Caco-2 (cell line): ENCODE data around the gene MSTO1. TPM values are rescaled to one million over a fixed set of nuclear protein-coding genes. Genes with fewer than 3 reads are reported as not detected.
"Not testable (repeated sequence)": the region's sequence is repeated elsewhere in the genome, so short reads cannot be mapped to it uniquely, and the experiment has no call there.

ENCODE experiments used
- BruUV-seq: library from RNA; stranded (reverse); fragments of 400-500 nt; replicated peaks from 2 replicates; lab custom pipeline; 2021; lab: Mats Ljungman, UMichigan
- CTCF ChIA-PET: fragments of 300-600 bp; sonication (Branson Sonifier 250); formaldehyde crosslinking; loops from one replicate; lab custom pipeline; 2022; ENCODE audit warnings: antibody characterized with exemption; lab: Charles Lee
- POLR2A ChIA-PET: fragments of 300-600 bp; sonication (Branson Sonifier 250); formaldehyde crosslinking; loops from one replicate; lab custom pipeline; 2022; ENCODE audit warnings: antibody characterized with exemption; lab: Charles Lee
- DNase-seq, 2 experiments: peaks; one replicate each; pipeline versions ENCODE4 v3.0.0 to v3.0.0-alpha.2; 2020 to 2022
- H3K27me3 ChIP-seq: replicated peaks from 2 replicates; pipeline ENCODE4 v1.6.0; 2011; ENCODE audit warnings: low read length; ENCODE audit not compliant: control insufficient read depth, insufficient read depth
- H3K36me3 ChIP-seq: 2 replicates; pipeline ENCODE4 v1.5.1; 2011; ENCODE audit warnings: low read length; ENCODE audit not compliant: control insufficient read depth, insufficient read depth
- H3K4me1 ChIP-seq: fragments of 250-450 bp; sonication (Bioruptor Pico); 2 replicates; pipeline ENCODE4 v1.5.1; 2020; ENCODE audit warnings: mild to moderate bottlenecking
- H3K4me3 ChIP-seq: 2 replicates; pipeline ENCODE4 v1.5.1; 2011; ENCODE audit warnings: low read depth, mild to moderate bottlenecking, control low read depth, low read length
- H3K9me3 ChIP-seq: fragments of 250-450 bp; sonication (Bioruptor Pico); 2 replicates; pipeline ENCODE4 v1.5.1; 2020; ENCODE audit warnings: mild to moderate bottlenecking, moderate library complexity
- H3K27ac Mint-ChIP-seq: one replicate; pipeline ENCODE4 v1.8.0; 2022; ENCODE audit warnings: mixed read lengths; ENCODE audit not compliant: unreplicated experiment
- H3K27me3 Mint-ChIP-seq: one replicate; pipeline ENCODE4 v1.8.0; 2022; ENCODE audit warnings: mixed read lengths; ENCODE audit not compliant: insufficient read depth, unreplicated experiment
- H3K36me3 Mint-ChIP-seq: one replicate; pipeline ENCODE4 v1.8.0; 2022; ENCODE audit warnings: mild to moderate bottlenecking, mixed read lengths; ENCODE audit not compliant: insufficient read depth, unreplicated experiment
- H3K4me1 Mint-ChIP-seq: one replicate; pipeline ENCODE4 v1.8.0; 2022; ENCODE audit warnings: low read depth, mixed read lengths; ENCODE audit not compliant: unreplicated experiment
- H3K4me3 Mint-ChIP-seq: one replicate; pipeline ENCODE4 v1.8.0; 2022; ENCODE audit warnings: mild to moderate bottlenecking, moderate library complexity, mixed read lengths; ENCODE audit not compliant: unreplicated experiment
- H3K9me3 Mint-ChIP-seq: one replicate; pipeline ENCODE4 v1.8.0; 2022; ENCODE audit warnings: mixed read lengths; ENCODE audit not compliant: unreplicated experiment
- intact Hi-C: fragments of 100-400 bp; cut with micrococcal nuclease; formaldehyde crosslinking; loops from one replicate; pipeline ENCODE4 v1.10.0; 2022; ENCODE audit not compliant: unreplicated experiment
- total RNA-seq: library from RNA; stranded (reverse); gene quantifications from 2 replicates; pipeline ENCODE4 v1.2.3, GENCODE V29; 2022
- TF ChIP-seq, protein P1 (sequence below), 2 experiments: fragments of 200-600 bp in 1 of 2; IDR thresholded peaks; 1 replicate in 1 of 2; 2 replicates in 1 of 2; pipeline versions ENCODE4 v1.5.1 to v1.8.0; 2011 to 2022; ENCODE audit warnings: antibody characterized with exemption in 1 of 2, control low read depth in 1 of 2, inconsistent platforms in 1 of 2, low read depth in 1 of 2, low read length in 1 of 2, mild to moderate bottlenecking in 1 of 2, moderate library complexity in 1 of 2; ENCODE audit not compliant: insufficient read depth in 1 of 2, severe bottlenecking in 1 of 2, unreplicated experiment in 1 of 2

Gene MSTO1
- total RNA-seq, 1 experiment from 2014 or later: 65.3 TPM

DNA sequence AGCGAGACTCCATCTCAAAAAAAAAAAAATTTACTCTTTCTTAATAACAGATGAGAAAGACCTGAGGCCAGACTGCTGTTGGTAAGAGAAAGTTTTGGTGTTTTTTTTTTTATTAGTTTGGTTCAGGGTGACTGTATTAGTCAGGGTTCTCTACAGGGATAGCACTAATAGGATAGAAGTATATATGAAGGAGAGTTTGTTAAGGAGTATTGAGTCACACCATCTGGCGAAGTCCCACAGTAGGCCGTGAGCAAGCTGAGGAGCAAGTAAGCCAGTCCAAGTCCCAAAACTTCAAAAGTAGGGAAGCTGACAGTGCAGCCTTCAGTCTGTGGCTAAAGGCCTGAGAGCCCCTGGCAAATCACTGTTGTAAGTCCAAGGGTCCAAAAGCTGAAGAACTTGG is 20.7 kb upstream of the MSTO1 start:
- DNase-seq, H3K4me1 ChIP-seq, H3K4me3 ChIP-seq, H3K9me3 Mint-ChIP-seq, intact Hi-C loops, H3K27ac Mint-ChIP-seq, H3K4me3 Mint-ChIP-seq, H3K4me1 Mint-ChIP-seq, H3K36me3 ChIP-seq, H3K36me3 Mint-ChIP-seq, H3K9me3 ChIP-seq, CTCF ChIA-PET, H3K27me3 ChIP-seq, BruUV-seq, H3K27me3 Mint-ChIP-seq, POLR2A ChIA-PET: not testable (repeated sequence)

DNA sequence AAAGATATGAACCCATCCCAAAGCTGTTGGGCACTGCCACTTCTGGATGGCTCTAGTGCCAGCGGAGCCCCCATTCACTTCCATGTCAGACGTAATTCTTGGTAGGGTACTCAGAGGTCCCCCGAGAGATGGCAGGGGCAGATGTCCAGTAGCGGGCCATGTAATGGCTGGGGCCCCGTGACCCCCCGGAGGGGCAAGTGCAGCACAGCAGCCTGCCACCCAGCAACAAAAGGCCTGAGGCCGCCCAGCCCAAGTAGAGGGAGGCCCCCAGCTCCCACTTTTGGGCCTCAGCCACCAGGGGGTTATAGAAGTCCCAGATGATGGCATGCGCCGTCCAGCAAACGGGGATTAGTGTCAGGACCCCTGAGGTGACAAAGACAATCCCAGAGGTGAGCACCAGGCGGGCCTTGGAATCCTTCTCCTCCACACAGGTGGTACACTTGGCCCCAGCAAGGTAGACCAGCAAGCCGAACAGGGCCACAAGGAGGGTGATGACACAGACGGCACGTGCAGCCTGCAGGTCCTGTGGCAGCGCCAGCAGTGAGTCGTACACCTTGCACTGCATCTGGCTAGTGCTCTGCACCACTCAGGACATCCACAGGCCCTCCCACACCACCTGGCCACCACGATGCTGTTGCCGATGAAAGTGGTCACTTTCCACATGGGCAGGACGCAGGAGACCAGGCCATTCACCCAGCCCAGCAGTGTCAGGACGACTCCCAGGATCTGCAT is 19.3 kb upstream of the MSTO1 start:
- H3K27me3 Mint-ChIP-seq, H3K36me3 ChIP-seq, DNase-seq, H3K4me3 ChIP-seq, H3K4me3 Mint-ChIP-seq, H3K27ac Mint-ChIP-seq, BruUV-seq, CTCF ChIA-PET, POLR2A ChIA-PET, H3K36me3 Mint-ChIP-seq, H3K4me1 ChIP-seq, H3K27me3 ChIP-seq, H3K4me1 Mint-ChIP-seq, H3K9me3 Mint-ChIP-seq, H3K9me3 ChIP-seq: not testable (repeated sequence)
- intact Hi-C loops: loop anchor here (10.0 kb wide), 1 partner anchor 266 kb away; the partner anchor contains the start of gene RUSC1

DNA sequence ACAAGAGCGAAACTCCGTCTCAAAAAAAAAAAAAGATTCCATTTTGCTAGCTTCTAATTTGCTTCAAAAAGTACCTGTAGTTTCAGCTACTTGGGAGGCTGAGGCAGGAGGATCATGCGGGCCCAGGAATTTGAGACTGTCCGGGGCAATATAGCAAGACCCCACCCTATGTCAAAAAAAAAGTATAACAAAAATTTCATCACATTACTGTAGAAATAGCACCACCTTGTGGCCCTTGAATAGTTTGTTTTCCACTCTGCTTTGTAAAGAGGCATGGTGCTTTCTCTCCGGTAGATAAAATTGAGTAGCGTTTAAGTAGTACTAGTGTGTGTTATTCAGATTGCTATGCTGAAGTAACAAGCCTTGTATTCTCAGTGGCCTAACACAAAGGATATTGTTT is 18.2 kb upstream of the MSTO1 start:
- H3K36me3 Mint-ChIP-seq: no peaks in the 10 kb centered on the region
- H3K4me3 ChIP-seq: no peak overlapping the region
- H3K27me3 ChIP-seq: no peaks in the 10 kb centered on the region
- H3K4me3 Mint-ChIP-seq: no peak overlapping the region
- H3K4me1 Mint-ChIP-seq: no peaks in the 10 kb centered on the region
- H3K9me3 Mint-ChIP-seq: no peaks in the 10 kb centered on the region
- no TSS peak for BruUV-seq
- no peaks in the 10 kb centered on the region for H3K4me1 ChIP-seq
- POLR2A ChIA-PET: no interaction called here
- TF ChIP-seq, protein P1, sequence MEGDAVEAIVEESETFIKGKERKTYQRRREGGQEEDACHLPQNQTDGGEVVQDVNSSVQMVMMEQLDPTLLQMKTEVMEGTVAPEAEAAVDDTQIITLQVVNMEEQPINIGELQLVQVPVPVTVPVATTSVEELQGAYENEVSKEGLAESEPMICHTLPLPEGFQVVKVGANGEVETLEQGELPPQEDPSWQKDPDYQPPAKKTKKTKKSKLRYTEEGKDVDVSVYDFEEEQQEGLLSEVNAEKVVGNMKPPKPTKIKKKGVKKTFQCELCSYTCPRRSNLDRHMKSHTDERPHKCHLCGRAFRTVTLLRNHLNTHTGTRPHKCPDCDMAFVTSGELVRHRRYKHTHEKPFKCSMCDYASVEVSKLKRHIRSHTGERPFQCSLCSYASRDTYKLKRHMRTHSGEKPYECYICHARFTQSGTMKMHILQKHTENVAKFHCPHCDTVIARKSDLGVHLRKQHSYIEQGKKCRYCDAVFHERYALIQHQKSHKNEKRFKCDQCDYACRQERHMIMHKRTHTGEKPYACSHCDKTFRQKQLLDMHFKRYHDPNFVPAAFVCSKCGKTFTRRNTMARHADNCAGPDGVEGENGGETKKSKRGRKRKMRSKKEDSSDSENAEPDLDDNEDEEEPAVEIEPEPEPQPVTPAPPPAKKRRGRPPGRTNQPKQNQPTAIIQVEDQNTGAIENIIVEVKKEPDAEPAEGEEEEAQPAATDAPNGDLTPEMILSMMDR (IDR thresholded peaks at IDR 0.05; ENCODE audit: insufficient read depth in 1 of 2, low read depth in 1 of 2, low read length in 1 of 2, severe bottlenecking in 1 of 2, unreplicated experiment in 1 of 2): peak; percentile 41 to 50
- DNase-seq: peak in 1 of 2 experiments; percentile 45
- intact Hi-C loops: loop anchor here (2.0 to 10.0 kb wide), 2 partner anchors 267 to 341 kb away; partner anchors contain the start of gene RUSC1
- no peaks in the 10 kb centered on the region for H3K36me3 ChIP-seq
- CTCF ChIA-PET: interaction anchor here (0.7 kb wide), 1 partner anchor 21 kb away, joined by 3 read pairs; no protein-coding TSS in a partner anchor
- no peaks in the 10 kb centered on the region for H3K9me3 ChIP-seq
- no peaks in the 10 kb centered on the region for H3K27me3 Mint-ChIP-seq
- no peak overlapping the region for H3K27ac Mint-ChIP-seq

DNA sequence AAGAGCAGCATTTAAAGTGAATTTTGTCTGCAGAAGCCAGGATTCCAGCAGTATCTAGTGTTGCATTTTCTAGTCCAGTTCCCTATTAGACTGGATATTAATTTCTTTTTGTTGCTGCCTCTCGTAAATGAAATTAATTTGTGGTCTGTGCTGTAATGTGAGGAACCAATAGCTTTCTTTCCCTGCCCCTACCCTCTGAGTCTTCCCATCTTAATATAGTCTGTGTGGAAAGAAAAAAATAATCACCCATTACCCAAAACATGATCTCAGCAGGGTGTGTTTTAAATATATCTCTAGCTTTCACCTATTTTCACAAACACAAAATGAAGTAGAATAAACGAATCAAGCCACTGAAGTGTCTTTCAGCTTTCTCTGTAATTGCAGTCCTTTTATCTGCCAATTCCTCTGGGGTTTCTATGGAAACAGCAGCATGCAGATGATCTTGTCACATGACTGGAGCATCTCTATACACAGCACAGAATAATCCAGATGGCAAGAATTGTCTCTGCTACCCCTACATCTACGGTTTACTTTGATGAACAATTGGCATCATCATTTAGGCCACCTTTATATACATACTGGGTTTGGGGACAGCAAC is 14.0 kb upstream of the MSTO1 start:
- intact Hi-C loops: loop anchor here (10.0 kb wide), 1 partner anchor 271 kb away; the partner anchor contains the start of gene RUSC1
- H3K9me3 Mint-ChIP-seq, DNase-seq, H3K4me1 Mint-ChIP-seq, H3K4me1 ChIP-seq, H3K36me3 ChIP-seq, H3K4me3 ChIP-seq, POLR2A ChIA-PET, H3K27me3 Mint-ChIP-seq, H3K27ac Mint-ChIP-seq, BruUV-seq, H3K9me3 ChIP-seq, H3K27me3 ChIP-seq, H3K4me3 Mint-ChIP-seq, CTCF ChIA-PET, H3K36me3 Mint-ChIP-seq: not testable (repeated sequence)
